ENCODE data around the gene SSR4. TPM values are rescaled to one million over a fixed set of nuclear protein-coding genes. Genes with fewer than 3 reads are reported as not detected.

SSR4 gene
- total RNA-seq, 1 experiment from 2014 or later = 353 TPM

DNA sequence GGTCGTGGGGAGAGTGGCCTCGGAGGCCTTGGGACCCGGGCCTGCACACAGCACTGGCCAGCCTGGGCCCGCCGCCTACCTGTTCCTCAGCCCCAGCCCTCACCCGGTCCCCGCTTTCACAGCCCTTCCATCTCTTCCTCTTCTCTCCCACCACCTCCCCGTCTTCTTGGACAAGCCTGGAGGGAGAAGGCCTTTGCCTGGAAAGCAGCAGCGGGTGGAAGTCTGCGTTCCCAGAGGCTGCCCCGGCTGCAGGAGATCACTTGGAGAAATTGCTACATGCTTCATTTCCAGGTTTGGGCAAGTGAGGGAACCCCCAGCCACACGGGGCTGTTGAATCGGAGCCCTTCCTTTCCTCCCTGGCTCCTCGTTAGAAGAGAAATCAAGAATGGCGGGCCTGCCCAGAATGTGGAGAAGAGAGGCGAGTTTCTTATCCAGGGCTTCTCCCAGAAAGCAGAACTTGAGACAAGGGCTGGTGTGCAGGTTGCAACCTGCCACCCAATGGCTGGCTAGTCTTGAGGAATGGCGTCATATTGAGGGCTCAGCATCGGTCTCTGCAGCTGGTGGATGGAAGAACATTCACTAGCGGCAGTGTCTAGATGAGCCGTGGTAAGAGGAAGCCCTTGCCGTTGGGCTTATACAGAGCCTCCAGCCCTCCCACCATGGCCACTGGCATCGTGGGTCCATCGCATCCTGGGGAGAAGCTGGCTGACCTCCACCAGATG lies 37.1 kb downstream of the SSR4 start:
- CTCF ChIA-PET = no interaction called here
- TF ChIP-seq, protein P1, sequence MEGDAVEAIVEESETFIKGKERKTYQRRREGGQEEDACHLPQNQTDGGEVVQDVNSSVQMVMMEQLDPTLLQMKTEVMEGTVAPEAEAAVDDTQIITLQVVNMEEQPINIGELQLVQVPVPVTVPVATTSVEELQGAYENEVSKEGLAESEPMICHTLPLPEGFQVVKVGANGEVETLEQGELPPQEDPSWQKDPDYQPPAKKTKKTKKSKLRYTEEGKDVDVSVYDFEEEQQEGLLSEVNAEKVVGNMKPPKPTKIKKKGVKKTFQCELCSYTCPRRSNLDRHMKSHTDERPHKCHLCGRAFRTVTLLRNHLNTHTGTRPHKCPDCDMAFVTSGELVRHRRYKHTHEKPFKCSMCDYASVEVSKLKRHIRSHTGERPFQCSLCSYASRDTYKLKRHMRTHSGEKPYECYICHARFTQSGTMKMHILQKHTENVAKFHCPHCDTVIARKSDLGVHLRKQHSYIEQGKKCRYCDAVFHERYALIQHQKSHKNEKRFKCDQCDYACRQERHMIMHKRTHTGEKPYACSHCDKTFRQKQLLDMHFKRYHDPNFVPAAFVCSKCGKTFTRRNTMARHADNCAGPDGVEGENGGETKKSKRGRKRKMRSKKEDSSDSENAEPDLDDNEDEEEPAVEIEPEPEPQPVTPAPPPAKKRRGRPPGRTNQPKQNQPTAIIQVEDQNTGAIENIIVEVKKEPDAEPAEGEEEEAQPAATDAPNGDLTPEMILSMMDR (IDR thresholded peaks at IDR 0.05; ENCODE audit: insufficient read depth in 1 of 2, low read depth in 1 of 2, low read length in 1 of 2, severe bottlenecking in 1 of 2, unreplicated experiment in 1 of 2) = no peak
- Histone ChIP-seq H3K27me3 (replicated peaks; ENCODE audit: control insufficient read depth, insufficient read depth, low read length) (no peaks in the 10 kb centered on the region; the same call in 1 of the 2 replicates), H3K4me3 (ENCODE audit: low read depth, low read length) (no peak overlapping the region), H3K9me3 (no peaks in the 10 kb centered on the region), H3K4me1 (no peaks in the 10 kb centered on the region), H3K36me3 (ENCODE audit: control insufficient read depth, insufficient read depth, low read length) (no peaks in the 10 kb centered on the region)
- Mint-ChIP-seq H3K27me3 (ENCODE audit: insufficient read depth, unreplicated experiment) (no peaks in the 10 kb centered on the region), H3K36me3 (ENCODE audit: insufficient read depth, unreplicated experiment) (no peaks in the 10 kb centered on the region), H3K9me3 (ENCODE audit: unreplicated experiment) (no peaks in the 10 kb centered on the region), H3K4me3 (ENCODE audit: unreplicated experiment) (peak overlapping the region; percentile 33), H3K4me1 (ENCODE audit: low read depth, unreplicated experiment) (no peaks in the 10 kb centered on the region), H3K27ac (ENCODE audit: unreplicated experiment) (no peak overlapping the region)
- intact Hi-C loops (cut with micrococcal nuclease; ENCODE audit: unreplicated experiment) = no loop called here
- no TSS peak for BruUV-seq (replicated peaks)
- POLR2A ChIA-PET = no interaction called here
- no peak for DNase-seq

DNA sequence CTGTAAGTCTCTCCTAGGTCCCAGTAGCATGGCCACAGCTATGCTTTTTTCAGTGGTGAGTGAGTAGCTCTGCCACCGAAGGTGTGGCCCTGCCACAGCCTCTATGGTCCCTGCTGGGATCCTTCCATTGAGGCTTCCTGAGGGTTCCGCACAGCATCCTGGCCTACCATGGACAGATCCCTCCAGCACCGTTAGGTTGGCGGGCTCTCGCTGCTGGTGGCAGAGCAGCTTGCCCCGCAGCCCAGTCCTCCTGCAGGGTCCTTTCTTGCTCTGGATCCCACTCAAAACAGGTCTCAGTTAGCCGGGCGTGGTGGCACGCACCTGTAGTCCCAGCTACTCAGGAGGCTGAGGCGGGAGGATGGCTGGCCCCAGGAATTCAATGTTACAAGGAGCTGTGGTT lies 38.3 kb downstream of the SSR4 start:
- no TSS peak for BruUV-seq (replicated peaks)
- DNase-seq = no peak
- Mint-ChIP-seq H3K27ac (ENCODE audit: unreplicated experiment) (no peak overlapping the region), H3K4me1 (ENCODE audit: low read depth, unreplicated experiment) (no peaks in the 10 kb centered on the region), H3K27me3 (ENCODE audit: insufficient read depth, unreplicated experiment) (no peaks in the 10 kb centered on the region), H3K36me3 (ENCODE audit: insufficient read depth, unreplicated experiment) (no peaks in the 10 kb centered on the region), H3K4me3 (ENCODE audit: unreplicated experiment) (no peak overlapping the region), H3K9me3 (ENCODE audit: unreplicated experiment) (no peaks in the 10 kb centered on the region)
- no peaks in the 10 kb centered on the region for H3K4me1 ChIP-seq
- ChIA-PET POLR2A (no interaction called here), CTCF (no interaction called here)
- H3K36me3 ChIP-seq (ENCODE audit: control insufficient read depth, insufficient read depth, low read length) = no peaks in the 10 kb centered on the region
- TF ChIP-seq, protein P1 (IDR thresholded peaks at IDR 0.05; ENCODE audit: insufficient read depth in 1 of 2, low read depth in 1 of 2, low read length in 1 of 2, severe bottlenecking in 1 of 2, unreplicated experiment in 1 of 2) = no peak
- no peaks in the 10 kb centered on the region; the same call in 1 of the 2 replicates for H3K27me3 ChIP-seq (replicated peaks; ENCODE audit: control insufficient read depth, insufficient read depth, low read length)
- no peak overlapping the region for H3K4me3 ChIP-seq (ENCODE audit: low read depth, low read length)
- H3K9me3 ChIP-seq = no peaks in the 10 kb centered on the region
- intact Hi-C loops (cut with micrococcal nuclease; ENCODE audit: unreplicated experiment) = no loop called here

DNA sequence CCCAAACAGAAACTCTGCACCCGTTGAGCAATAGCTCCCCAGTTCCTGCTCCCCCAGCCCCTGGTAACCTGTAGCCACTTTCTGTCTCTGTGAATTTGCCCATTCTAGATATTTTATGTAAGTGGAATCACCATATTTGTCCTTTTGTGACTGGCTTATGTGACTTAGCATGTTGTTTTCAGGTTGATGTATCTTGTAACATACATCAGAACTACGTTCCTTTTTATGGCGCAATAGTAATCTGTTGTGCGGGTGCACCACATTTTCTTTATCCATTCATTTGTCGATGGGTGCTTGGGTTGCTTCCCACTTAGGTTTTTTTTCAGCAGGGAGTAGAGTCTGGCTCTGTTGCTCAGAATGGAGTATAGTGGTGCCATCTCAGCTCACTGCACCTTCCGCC lies 42.5 kb downstream of the SSR4 start:
- peaks cover 8% of the 10 kb centered on the region for H3K27me3 Mint-ChIP-seq (ENCODE audit: insufficient read depth, unreplicated experiment)
- no peak for DNase-seq

More for the DNA sequence above, 42.5 kb downstream of the SSR4 start:
- Mint-ChIP-seq H3K4me1 (ENCODE audit: low read depth, unreplicated experiment) (no peaks in the 10 kb centered on the region), H3K36me3 (ENCODE audit: insufficient read depth, unreplicated experiment) (no peaks in the 10 kb centered on the region), H3K4me3 (ENCODE audit: unreplicated experiment) (no peak overlapping the region), H3K27ac (ENCODE audit: unreplicated experiment) (no peak overlapping the region), H3K9me3 (ENCODE audit: unreplicated experiment) (no peaks in the 10 kb centered on the region)
- TF ChIP-seq, protein P1 (IDR thresholded peaks at IDR 0.05; ENCODE audit: insufficient read depth in 1 of 2, low read depth in 1 of 2, low read length in 1 of 2, severe bottlenecking in 1 of 2, unreplicated experiment in 1 of 2) = no peak
- POLR2A ChIA-PET = no interaction called here
- Histone ChIP-seq H3K27me3 (replicated peaks; ENCODE audit: control insufficient read depth, insufficient read depth, low read length) (no peaks in the 10 kb centered on the region; the same call in 1 of the 2 replicates), H3K4me1 (no peaks in the 10 kb centered on the region), H3K4me3 (ENCODE audit: low read depth, low read length) (no peak overlapping the region), H3K9me3 (no peaks in the 10 kb centered on the region), H3K36me3 (ENCODE audit: control insufficient read depth, insufficient read depth, low read length) (no peaks in the 10 kb centered on the region)
- CTCF ChIA-PET = no interaction called here
- intact Hi-C loops (cut with micrococcal nuclease; ENCODE audit: unreplicated experiment) = no loop called here
- no TSS peak for BruUV-seq (replicated peaks)
